Neutrophil (primary cell): ENCODE results near the gene AWAT1.
"Not testable (repeated sequence)": the region's sequence is repeated elsewhere in the genome, so short reads cannot be mapped to it uniquely, and the experiment has no call there.

Experiments used
- H3K27ac ChIP-seq: fragments of 200-600 bp; sonication (generic); 2 replicates; pipeline ENCODE4 v1.5.1; 2016; ENCODE audit warnings: mild to moderate bottlenecking, moderate library complexity
- H3K27me3 ChIP-seq: fragments of 200-600 bp; sonication (generic); 2 replicates; pipeline ENCODE4 v1.6.0; 2016; ENCODE audit warnings: mild to moderate bottlenecking
- H3K36me3 ChIP-seq: fragments of 200-600 bp; sonication (generic); 2 replicates; pipeline ENCODE4 v1.5.1; 2017
- H3K4me1 ChIP-seq, 2 experiments: fragments of 200-600 bp in 1 of 2; sonication (generic) in 1 of 2; 1 replicate in 1 of 2; 2 replicates in 1 of 2; pipeline versions ENCODE4 v1.5.1 to v1.6.1; 2013 to 2016; ENCODE audit warnings: low read depth in 1 of 2, low read length in 1 of 2, mild to moderate bottlenecking in 1 of 2, moderate library complexity in 1 of 2; ENCODE audit not compliant: control insufficient read depth in 1 of 2, insufficient read depth in 1 of 2
- H3K4me3 ChIP-seq, 2 experiments: fragments of 200-600 bp in 1 of 2; sonication (generic) in 1 of 2; 1 replicate in 1 of 2; 2 replicates in 1 of 2; pipeline ENCODE4 v1.5.1; 2013 to 2016; ENCODE audit warnings: low read depth in 1 of 2, low read length in 1 of 2, mild to moderate bottlenecking in 1 of 2, moderate library complexity in 1 of 2
- H3K9me3 ChIP-seq: fragments of 200-600 bp; sonication (generic); 2 replicates; pipeline ENCODE4 v1.5.1; 2016
- CTCF ChIP-seq: fragments of 200-600 bp; sonication (generic); IDR thresholded peaks from 2 replicates; pipeline ENCODE4 v1.5.1; 2016; ENCODE audit warnings: antibody characterized with exemption

Gene AWAT1

GRCh38 chrX:70234355-70234754 is at the start of gene AWAT1:
Gene AWAT1 (plus strand): TSS chrX:70234655. CDS start chrX:70234696, 41 bp downstream.
- H3K27me3 ChIP-seq = no peaks in the 10 kb centered on the region
- no peaks in the 10 kb centered on the region for H3K4me1 ChIP-seq
- no peaks in the 10 kb centered on the region for H3K36me3 ChIP-seq
- H3K9me3 ChIP-seq = no peaks in the 10 kb centered on the region
- H3K4me3 ChIP-seq = no peak within 1 kb of the TSS
- TF ChIP-seq CTCF = no peak
- H3K27ac ChIP-seq = no peak within 1 kb of the TSS

- Histone ChIP-seq H3K27me3 (no peaks in the 10 kb centered on the region), H3K36me3 (no peaks in the 10 kb centered on the region), H3K9me3 (no peaks in the 10 kb centered on the region), H3K4me3 (no peak overlapping the region), H3K4me1 (no peaks in the 10 kb centered on the region), H3K27ac (no peak overlapping the region)
- TF ChIP-seq CTCF = no peak
Observed at GRCh38 chrX:70190225-70190624, 44.2 kb upstream of the AWAT1 start.

DNA sequence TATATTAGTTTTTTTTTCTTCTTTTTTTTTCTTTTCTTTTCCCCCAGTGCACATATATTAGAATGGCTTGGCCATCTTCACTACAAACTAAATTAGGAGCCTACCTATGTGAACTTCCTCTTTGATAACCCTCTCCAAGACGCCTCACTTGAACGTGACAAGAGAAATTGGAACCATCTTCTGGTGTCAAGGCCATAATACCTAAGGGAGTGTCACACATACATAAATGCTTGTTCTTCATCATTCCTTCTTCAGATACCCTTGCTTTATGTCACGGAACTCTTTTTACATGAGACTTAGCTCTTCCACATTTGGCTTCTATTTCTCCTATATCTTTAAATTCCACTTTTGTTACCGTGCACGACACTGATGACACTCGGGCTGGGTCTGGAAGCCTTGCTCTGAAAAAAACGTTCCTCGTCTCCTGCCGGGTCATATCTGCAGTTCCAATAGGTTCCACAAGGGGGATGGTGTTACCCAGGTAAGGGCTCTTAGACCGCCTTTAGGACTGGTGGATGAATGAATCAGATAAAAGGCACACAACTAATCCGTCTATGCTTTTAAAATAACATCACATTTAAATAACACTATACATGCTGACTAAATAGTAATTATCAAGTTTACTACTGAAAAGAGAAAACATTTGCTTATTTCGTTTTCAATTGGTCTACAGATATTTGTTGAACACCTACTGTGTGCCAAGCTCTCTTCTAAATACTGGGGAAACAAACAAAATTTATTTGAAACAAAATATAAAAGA is 37.3 kb upstream of the AWAT1 start:
- Histone ChIP-seq H3K27me3 (no peaks in the 10 kb centered on the region), H3K36me3 (no peaks in the 10 kb centered on the region), H3K4me1 (no peaks in the 10 kb centered on the region), H3K9me3 (no peaks in the 10 kb centered on the region), H3K27ac (no peak overlapping the region), H3K4me3 (no peak overlapping the region)
- TF ChIP-seq CTCF = peak; percentile 19

GRCh38 chrX:70201732-70202131 is 32.7 kb upstream of the AWAT1 start:
- TF ChIP-seq CTCF = no peak
- H3K36me3 ChIP-seq = no peaks in the 10 kb centered on the region
- H3K27me3 ChIP-seq = no peaks in the 10 kb centered on the region
- no peak overlapping the region for H3K4me3 ChIP-seq
- no peak overlapping the region for H3K27ac ChIP-seq
- H3K4me1 ChIP-seq = no peaks in the 10 kb centered on the region
- H3K9me3 ChIP-seq = no peaks in the 10 kb centered on the region

- no peaks in the 10 kb centered on the region for H3K36me3 ChIP-seq
- H3K4me1 ChIP-seq = no peaks in the 10 kb centered on the region
- H3K27ac ChIP-seq = no peak overlapping the region
- no peak for TF ChIP-seq CTCF
- no peaks in the 10 kb centered on the region for H3K9me3 ChIP-seq
- H3K27me3 ChIP-seq = no peaks in the 10 kb centered on the region
- no peak overlapping the region for H3K4me3 ChIP-seq
Observed at GRCh38 chrX:70208479-70208878, 26.0 kb upstream of the AWAT1 start.

DNA sequence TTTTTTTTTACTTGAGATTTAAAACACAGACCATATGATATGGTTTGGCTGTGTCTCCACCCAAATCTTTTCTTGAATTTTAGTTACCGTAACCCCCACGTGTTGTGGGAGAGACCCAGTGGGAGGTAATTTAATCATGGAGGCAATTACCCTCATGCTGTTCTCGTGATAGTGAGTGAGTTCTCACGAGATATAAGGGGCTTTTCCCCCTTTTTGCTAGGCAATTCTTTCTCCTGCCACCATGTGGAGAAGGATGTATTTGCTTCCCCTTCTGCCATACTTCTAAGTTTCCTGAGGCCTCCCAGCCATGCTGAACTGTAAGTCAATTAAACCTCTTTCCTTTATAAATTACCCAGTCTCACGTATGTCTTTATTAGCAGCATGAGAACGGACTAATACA is 24.9 kb upstream of the AWAT1 start:
- not testable (repeated sequence) for H3K27me3 ChIP-seq, H3K27ac ChIP-seq, H3K36me3 ChIP-seq, H3K9me3 ChIP-seq, H3K4me3 ChIP-seq, H3K4me1 ChIP-seq
